ENCODE data around the gene SH3RF2. TPM values are rescaled to one million over a fixed set of nuclear protein-coding genes. Genes with fewer than 3 reads are reported as not detected.

SH3RF2 gene
- total RNA-seq, 4 donors from 2014 or later: 19.2 to 97.1 (median 39.1) TPM

GRCh38 chr5:146076028-146076427, 139.7 kb downstream of the SH3RF2 start:
- in situ Hi-C loops (cut with MboI; ENCODE audit: low sequenced_read_pairs in 4 of 4): no loop called here
- DNase-seq (no peak), ATAC-seq (no peak)

GRCh38 chr5:146076455-146076854, 140.1 kb downstream of the SH3RF2 start:
- no peak overlapping the region for H3K4me3 ChIP-seq
- intact Hi-C loops (cut with DNase I; ENCODE audit: low total_unique reads) (no loop called here), in situ Hi-C loops (cut with MboI; ENCODE audit: low sequenced_read_pairs in 4 of 4) (no loop called here)
- H3K36me3 ChIP-seq: no peaks in the 10 kb centered on the region
- ATAC-seq: no peak
- DNase-seq: no peak
- peaks cover 4% of the 10 kb centered on the region in 2 donors for H3K4me1 ChIP-seq
- TF ChIP-seq CTCF (IDR thresholded peaks at IDR 0.05 in 4 of 5, conservative IDR thresholded peaks at IDR 0.05 in 1 of 5) (no peak), POLR2A (IDR thresholded peaks at IDR 0.05) (no peak)
- no peak overlapping the region for H3K27ac ChIP-seq
- no peaks in the 10 kb centered on the region for H3K9me3 ChIP-seq
- H3K27me3 ChIP-seq: no peaks in the 10 kb centered on the region

More at GRCh38 chr5:146076028-146076427, 139.7 kb downstream of the SH3RF2 start:
- H3K4me1 ChIP-seq: peaks cover 8% of the 10 kb centered on the region in 2 donors
- no peaks in the 10 kb centered on the region for H3K27me3 ChIP-seq
- intact Hi-C loops (cut with DNase I; ENCODE audit: low total_unique reads): no loop called here
- no peak overlapping the region for H3K27ac ChIP-seq
- no peak for TF ChIP-seq CTCF (IDR thresholded peaks at IDR 0.05 in 4 of 5, conservative IDR thresholded peaks at IDR 0.05 in 1 of 5)
- TF ChIP-seq POLR2A (IDR thresholded peaks at IDR 0.05): no peak
- no peaks in the 10 kb centered on the region for H3K36me3 ChIP-seq
- H3K9me3 ChIP-seq: no peaks in the 10 kb centered on the region
- H3K4me3 ChIP-seq: no peak overlapping the region

GRCh38 chr5:146078566-146078965, 142.2 kb downstream of the SH3RF2 start:
- Histone ChIP-seq H3K4me3 (no peak overlapping the region), H3K36me3 (no peaks in the 10 kb centered on the region), H3K9me3 (no peaks in the 10 kb centered on the region), H3K27ac (no peak overlapping the region), H3K4me1 (peaks cover 0 to 3% of the 10 kb centered on the region in 2 donors), H3K27me3 (no peaks in the 10 kb centered on the region)
- in situ Hi-C loops (cut with MboI; ENCODE audit: low sequenced_read_pairs in 4 of 4) (no loop called here), intact Hi-C loops (cut with DNase I; ENCODE audit: low total_unique reads) (no loop called here)
- TF ChIP-seq CTCF (IDR thresholded peaks at IDR 0.05 in 4 of 5, conservative IDR thresholded peaks at IDR 0.05 in 1 of 5) (no peak), POLR2A (IDR thresholded peaks at IDR 0.05) (no peak)
- DNase-seq (no peak), ATAC-seq (no peak)

GRCh38 chr5:146079695-146080373, 143.5 kb downstream of the SH3RF2 start:
- in situ Hi-C loops (cut with MboI; ENCODE audit: low sequenced_read_pairs in 4 of 4) (no loop called here), intact Hi-C loops (cut with DNase I; ENCODE audit: low total_unique reads) (no loop called here)
- peak; percentile 61 to 85 for ATAC-seq
- H3K27ac ChIP-seq: no peak overlapping the region
- no peak overlapping the region for H3K4me3 ChIP-seq
- no peaks in the 10 kb centered on the region for H3K9me3 ChIP-seq
- DNase-seq: no peak
- H3K27me3 ChIP-seq: no peaks in the 10 kb centered on the region
- peaks cover 0 to 3% of the 10 kb centered on the region in 2 donors for H3K4me1 ChIP-seq
- H3K36me3 ChIP-seq: no peaks in the 10 kb centered on the region
- TF ChIP-seq CTCF (IDR thresholded peaks at IDR 0.05 in 4 of 5, conservative IDR thresholded peaks at IDR 0.05 in 1 of 5): no peak
- no peak for TF ChIP-seq POLR2A (IDR thresholded peaks at IDR 0.05)

- ATAC-seq: no peak
Observed at GRCh38 chr5:146081556-146081955, 145.2 kb downstream of the SH3RF2 start.

More at GRCh38 chr5:146081556-146081955, 145.2 kb downstream of the SH3RF2 start:
- TF ChIP-seq CTCF (IDR thresholded peaks at IDR 0.05 in 4 of 5, conservative IDR thresholded peaks at IDR 0.05 in 1 of 5): no peak
- TF ChIP-seq POLR2A (IDR thresholded peaks at IDR 0.05): no peak
- Histone ChIP-seq H3K27me3 (no peaks in the 10 kb centered on the region), H3K36me3 (no peaks in the 10 kb centered on the region), H3K27ac (no peak overlapping the region), H3K4me3 (no peak overlapping the region), H3K9me3 (no peaks in the 10 kb centered on the region), H3K4me1 (peaks cover 0 to 3% of the 10 kb centered on the region in 2 donors)
- intact Hi-C loops (cut with DNase I; ENCODE audit: low total_unique reads): no loop called here
- in situ Hi-C loops (cut with MboI; ENCODE audit: low sequenced_read_pairs in 4 of 4): no loop called here
- no peak for DNase-seq
